HepG2 (cell line): Measurements from ENCODE around the gene AP5B1. TPM values are rescaled to one million over a fixed set of nuclear protein-coding genes. Genes with fewer than 3 reads are reported as not detected.

ENCODE experiments used
- ATAC-seq: fragments of 200-7000 bp; cut with Tn5 transposase; 3 replicates; pipeline ENCODE4 v1.9.1; 2020; ENCODE audit warnings: mild to moderate bottlenecking, moderate library complexity
- BruUV-seq: library from RNA; stranded (reverse); fragments of 400-500 nt; replicated peaks from 2 replicates; lab custom pipeline; 2021; lab: Mats Ljungman, UMichigan
- CTCF ChIA-PET: fragments of 300-600 bp; formaldehyde crosslinking; extraction: SDS; loops from one replicate; lab custom pipeline; 2021; ENCODE audit warnings: low total read pairs, inconsistent platforms, low intra/inter-chr PET ratio; lab: Yijun Ruan, JAX
- POLR2A ChIA-PET: fragments of 350-600 bp; sonication (Branson Sonifier 250); formaldehyde crosslinking; loops from one replicate; lab custom pipeline; 2020; ENCODE audit warnings: antibody characterized with exemption, inconsistent platforms; lab: Yijun Ruan, JAX
- DNase-seq: peaks from one replicate; pipeline ENCODE4 v3.0.0-alpha.2; 2015; ENCODE audit warnings: low spot score
- FAIRE-seq: peaks from 3 replicates; lab custom pipeline; 2011; peaks lifted over from hg19 to GRCh38; lab: Jason Lieb, UNC
- H2AFZ ChIP-seq: one replicate; pipeline ENCODE4 v1.6.1; 2011; ENCODE audit warnings: low read length, inconsistent platforms
- H3K27ac ChIP-seq: fragments of 300-600 bp; 3 replicates; pipeline ENCODE4 v1.8.0; 2011; ENCODE audit warnings: mixed run types, mild to moderate bottlenecking, mixed read lengths, low read length, inconsistent platforms; ENCODE audit not compliant: insufficient read depth; ENCODE audit errors: extremely low read length
- H3K27me3 ChIP-seq, 2 experiments: fragments of 200-600 bp in 1 of 2; 2 replicates in 1 of 2; 3 replicates in 1 of 2; pipeline versions ENCODE4 v1.6.0 to v1.8.0; 2011; ENCODE audit warnings: low read length in 2 of 2, mild to moderate bottlenecking in 2 of 2, moderate library complexity in 2 of 2, inconsistent platforms in 1 of 2; ENCODE audit not compliant: insufficient read depth in 2 of 2, control insufficient read depth in 1 of 2
- H3K36me3 ChIP-seq, 2 experiments: fragments of 200-600 bp in 1 of 2; replicated peaks in 1 of 2; 2 replicates in 1 of 2; 3 replicates in 1 of 2; pipeline versions ENCODE4 v1.5.1 to v1.8.0; 2011; ENCODE audit warnings: low read length in 2 of 2, inconsistent platforms in 1 of 2; ENCODE audit not compliant: insufficient read depth in 2 of 2, control insufficient read depth in 1 of 2
- H3K4me1 ChIP-seq: 2 replicates; pipeline ENCODE4 v1.5.1; 2012; ENCODE audit warnings: low read length, inconsistent platforms; ENCODE audit not compliant: insufficient read depth
- H3K4me2 ChIP-seq: 2 replicates; pipeline ENCODE4 v1.6.0; 2011; ENCODE audit warnings: low read depth, low read length, inconsistent platforms
- H3K4me3 ChIP-seq, 3 experiments: fragments of 200-600 bp in 1 of 3; sonication (generic), shearing (Covaris generic) in 1 of 3; replicated peaks in 1 of 3; 2 replicates each; pipeline ENCODE4 v1.5.1; 2011 to 2016; ENCODE audit warnings: low read length in 3 of 3, inconsistent platforms in 2 of 3, low read depth in 2 of 3, mild to moderate bottlenecking in 2 of 3, control low read depth in 1 of 3, mixed read lengths in 1 of 3; ENCODE audit not compliant: insufficient read depth in 1 of 3
- H3K79me2 ChIP-seq: one replicate; pipeline ENCODE4 v1.6.1; 2011; ENCODE audit warnings: low read length, inconsistent platforms; ENCODE audit not compliant: insufficient read depth
- H3K9ac ChIP-seq: 2 replicates; pipeline ENCODE4 v1.6.0; 2011; ENCODE audit warnings: mild to moderate bottlenecking, low read depth, low read length, inconsistent platforms; ENCODE audit not compliant: insufficient read depth
- H3K9me3 ChIP-seq: 2 replicates; pipeline ENCODE4 v1.5.1; 2012; ENCODE audit warnings: mild to moderate bottlenecking, low read length
- H4K20me1 ChIP-seq: 2 replicates; pipeline ENCODE4 v1.6.0; 2011; ENCODE audit warnings: inconsistent platforms, mild to moderate bottlenecking, low read length, moderate library complexity; ENCODE audit not compliant: insufficient read depth
- KAT8 ChIP-seq: IDR thresholded peaks from 2 replicates; pipeline ENCODE4 v1.6.1; 2016; ENCODE audit warnings: missing genetic modification reagents, missing compliant biosample characterization
- ZBTB42 ChIP-seq: sonication (generic); formaldehyde crosslinking; IDR thresholded peaks from 2 replicates; pipeline ENCODE4 v1.5.0; 2020; ENCODE audit warnings: mild to moderate bottlenecking, missing genetic modification reagents
- ZMYM3 ChIP-seq: sonication (generic); formaldehyde crosslinking; IDR thresholded peaks from 2 replicates; pipeline ENCODE4 v1.5.1; 2020; ENCODE audit warnings: mild to moderate bottlenecking, missing genetic modification reagents
- ZNF121 ChIP-seq: sonication (generic); formaldehyde crosslinking; IDR thresholded peaks from 2 replicates; pipeline ENCODE4 v1.5.0; 2020; ENCODE audit warnings: mild to moderate bottlenecking, missing genetic modification reagents
- ZNF567 ChIP-seq: sonication (generic); formaldehyde crosslinking; IDR thresholded peaks from 2 replicates; pipeline ENCODE4 v1.8.1; 2023; ENCODE audit warnings: mild to moderate bottlenecking, missing genetic modification reagents, borderline replicate concordance
- ZNF83 ChIP-seq: sonication (generic); formaldehyde crosslinking; IDR thresholded peaks from 2 replicates; pipeline ENCODE4 v1.4.0; 2020; ENCODE audit warnings: missing genetic modification reagents, mild to moderate bottlenecking, borderline replicate concordance
- WGBS: methylation state at CpG from one replicate; pipeline ENCODE4 v1.1.6; 2017; ENCODE audit warnings: low lambda C conversion rate; 5-methylcytosine and 5-hydroxymethylcytosine counted together
- in situ Hi-C: cut with HindIII; loops from 2 replicates; pipeline ENCODE4 v1.10.0; 2017; ENCODE audit warnings: low pct_unique_long_range_greater_than_20kb; ENCODE audit not compliant: extremely low pct_ligation_motif_present
- intact Hi-C: fragments of 100-400 bp; cut with micrococcal nuclease; formaldehyde crosslinking; loops from one replicate; pipeline ENCODE4 v1.10.0; 2022; ENCODE audit not compliant: unreplicated experiment
- polyA plus RNA-seq, 8 experiments: library from polyadenylated mRNA; depleted of rRNA in 3 of 8; stranded (reverse) in 7 of 8; unstranded in 1 of 8; fragments of >200 nt; fragmentation: Illumina TruSeq in 4 of 8; extraction: Trizol in 4 of 8; gene quantifications; 2 replicates each; pipeline versions ENCODE4 v1.2.1 to v1.2.3, GENCODE V29; 2011 to 2016; ENCODE audit warnings: low read depth in 4 of 8, missing spikeins in 1 of 8, mixed read lengths in 1 of 8; ENCODE audit not compliant: insufficient read depth in 1 of 8
- total RNA-seq, 5 experiments: library from RNA; depleted of rRNA; stranded (reverse); fragments of >200 nt; fragmentation: Illumina TruSeq; extraction: Trizol; gene quantifications; 2 replicates each; pipeline ENCODE4 v1.2.3, GENCODE V29; 2016; ENCODE audit warnings: low read depth in 1 of 5
- TF ChIP-seq, protein P1 (sequence below): sonication (generic); IDR thresholded peaks from 2 replicates; pipeline ENCODE4 v1.6.1; 2016; ENCODE audit warnings: low read depth, borderline replicate concordance
- TF ChIP-seq, protein P2 (sequence below): sonication (generic); formaldehyde crosslinking; conservative IDR thresholded peaks from 2 replicates; pipeline ENCODE4 v1.4.0; 2020; ENCODE audit warnings: mild to moderate bottlenecking, missing genetic modification reagents, moderate library complexity
- TF ChIP-seq, protein P3 (sequence below): sonication (generic); formaldehyde crosslinking; IDR thresholded peaks from 2 replicates; pipeline ENCODE4 v1.4.0; 2020; ENCODE audit warnings: mild to moderate bottlenecking, missing genetic modification reagents
- TF ChIP-seq, protein P4 (sequence below): sonication (generic); formaldehyde crosslinking; IDR thresholded peaks from 2 replicates; pipeline ENCODE4 v1.5.0; 2020; ENCODE audit warnings: mild to moderate bottlenecking, missing genetic modification reagents
- TF ChIP-seq, protein P5 (sequence below): sonication (generic); formaldehyde crosslinking; IDR thresholded peaks from 2 replicates; pipeline ENCODE4 v1.4.0; 2020; ENCODE audit warnings: missing genetic modification reagents

Gene AP5B1
- total and polyA plus RNA-seq, 2 of the 13 experiments (the other 11 are each of a cell fraction or from before 2014, with no cell fraction given) = 1.7 to 4.4 TPM

DNA sequence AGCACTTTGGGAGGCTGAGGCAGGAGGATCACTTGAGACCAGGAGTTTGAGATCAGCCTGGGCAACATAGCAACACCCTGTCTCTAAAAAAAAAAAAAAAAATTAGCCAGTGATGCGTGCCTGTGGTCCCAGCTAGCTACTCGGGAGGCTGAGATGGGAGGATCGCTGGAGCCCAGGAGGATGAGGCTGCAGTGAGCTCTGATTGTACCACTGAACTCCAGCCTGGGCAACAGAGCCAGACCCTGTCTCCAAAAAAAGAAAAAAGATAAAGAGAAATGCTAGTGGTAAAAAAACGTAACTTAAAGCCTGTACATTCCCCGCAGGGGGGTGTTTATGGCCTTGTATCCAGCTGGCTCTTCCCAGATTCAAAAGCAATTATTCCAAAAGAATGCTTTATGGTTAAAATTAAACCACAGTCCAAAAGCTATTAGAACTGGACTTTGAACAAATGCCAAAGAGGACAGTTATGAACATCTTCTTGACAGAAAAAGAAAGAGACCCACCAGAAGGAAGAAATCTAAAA, 36.6 kb upstream of the AP5B1 start:
- Histone ChIP-seq H2AFZ (peak overlapping the region; percentile 48), H3K27me3 (peaks cover 0 to 11% of the 10 kb centered on the region in 2 experiments; a peak in 2 of 5 replicates), H3K36me3 (no peaks in the 10 kb centered on the region), H3K4me3 (peak overlapping the region; percentile 51 to 76 (median 63)), H3K9ac (peak overlapping the region; percentile 53), H3K27ac (no peak overlapping the region), H3K4me2 (peak overlapping the region; percentile 69), H3K4me1 (peaks cover 30% of the 10 kb centered on the region), H3K79me2 (no peaks in the 10 kb centered on the region), H3K9me3 (no peaks in the 10 kb centered on the region), H4K20me1 (no peaks in the 10 kb centered on the region)
- DNase-seq (no peak), ATAC-seq (no peak), FAIRE-seq (peak; percentile 4)
- intact Hi-C loops = loop anchor here (5.0 kb wide), 1 partner anchor 35 kb away; the partner anchor contains the start of gene AP5B1
- TF ChIP-seq ZNF83 (CRISPR knock-in tag) = no peak
- TF ChIP-seq, protein P1, sequence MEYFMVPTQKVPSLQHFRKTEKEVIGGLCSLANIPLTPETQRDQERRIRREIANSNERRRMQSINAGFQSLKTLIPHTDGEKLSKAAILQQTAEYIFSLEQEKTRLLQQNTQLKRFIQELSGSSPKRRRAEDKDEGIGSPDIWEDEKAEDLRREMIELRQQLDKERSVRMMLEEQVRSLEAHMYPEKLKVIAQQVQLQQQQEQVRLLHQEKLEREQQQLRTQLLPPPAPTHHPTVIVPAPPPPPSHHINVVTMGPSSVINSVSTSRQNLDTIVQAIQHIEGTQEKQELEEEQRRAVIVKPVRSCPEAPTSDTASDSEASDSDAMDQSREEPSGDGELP = no peak
- peak; percentile 53; the same call in 1 of the 2 replicates for TF ChIP-seq ZMYM3 (CRISPR knock-in tag)
- TF ChIP-seq, protein P2, sequence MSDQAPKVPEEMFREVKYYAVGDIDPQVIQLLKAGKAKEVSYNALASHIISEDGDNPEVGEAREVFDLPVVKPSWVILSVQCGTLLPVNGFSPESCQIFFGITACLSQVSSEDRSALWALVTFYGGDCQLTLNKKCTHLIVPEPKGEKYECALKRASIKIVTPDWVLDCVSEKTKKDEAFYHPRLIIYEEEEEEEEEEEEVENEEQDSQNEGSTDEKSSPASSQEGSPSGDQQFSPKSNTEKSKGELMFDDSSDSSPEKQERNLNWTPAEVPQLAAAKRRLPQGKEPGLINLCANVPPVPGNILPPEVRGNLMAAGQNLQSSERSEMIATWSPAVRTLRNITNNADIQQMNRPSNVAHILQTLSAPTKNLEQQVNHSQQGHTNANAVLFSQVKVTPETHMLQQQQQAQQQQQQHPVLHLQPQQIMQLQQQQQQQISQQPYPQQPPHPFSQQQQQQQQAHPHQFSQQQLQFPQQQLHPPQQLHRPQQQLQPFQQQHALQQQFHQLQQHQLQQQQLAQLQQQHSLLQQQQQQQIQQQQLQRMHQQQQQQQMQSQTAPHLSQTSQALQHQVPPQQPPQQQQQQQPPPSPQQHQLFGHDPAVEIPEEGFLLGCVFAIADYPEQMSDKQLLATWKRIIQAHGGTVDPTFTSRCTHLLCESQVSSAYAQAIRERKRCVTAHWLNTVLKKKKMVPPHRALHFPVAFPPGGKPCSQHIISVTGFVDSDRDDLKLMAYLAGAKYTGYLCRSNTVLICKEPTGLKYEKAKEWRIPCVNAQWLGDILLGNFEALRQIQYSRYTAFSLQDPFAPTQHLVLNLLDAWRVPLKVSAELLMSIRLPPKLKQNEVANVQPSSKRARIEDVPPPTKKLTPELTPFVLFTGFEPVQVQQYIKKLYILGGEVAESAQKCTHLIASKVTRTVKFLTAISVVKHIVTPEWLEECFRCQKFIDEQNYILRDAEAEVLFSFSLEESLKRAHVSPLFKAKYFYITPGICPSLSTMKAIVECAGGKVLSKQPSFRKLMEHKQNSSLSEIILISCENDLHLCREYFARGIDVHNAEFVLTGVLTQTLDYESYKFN = no peak
- TF ChIP-seq ZBTB42 (CRISPR knock-in tag) = no peak
- peak; percentile 88 for TF ChIP-seq ZNF121
- TF ChIP-seq, protein P3, sequence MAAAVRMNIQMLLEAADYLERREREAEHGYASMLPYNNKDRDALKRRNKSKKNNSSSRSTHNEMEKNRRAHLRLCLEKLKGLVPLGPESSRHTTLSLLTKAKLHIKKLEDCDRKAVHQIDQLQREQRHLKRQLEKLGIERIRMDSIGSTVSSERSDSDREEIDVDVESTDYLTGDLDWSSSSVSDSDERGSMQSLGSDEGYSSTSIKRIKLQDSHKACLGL (CRISPR knock-in tag) = no peak
- TF ChIP-seq, protein P4, sequence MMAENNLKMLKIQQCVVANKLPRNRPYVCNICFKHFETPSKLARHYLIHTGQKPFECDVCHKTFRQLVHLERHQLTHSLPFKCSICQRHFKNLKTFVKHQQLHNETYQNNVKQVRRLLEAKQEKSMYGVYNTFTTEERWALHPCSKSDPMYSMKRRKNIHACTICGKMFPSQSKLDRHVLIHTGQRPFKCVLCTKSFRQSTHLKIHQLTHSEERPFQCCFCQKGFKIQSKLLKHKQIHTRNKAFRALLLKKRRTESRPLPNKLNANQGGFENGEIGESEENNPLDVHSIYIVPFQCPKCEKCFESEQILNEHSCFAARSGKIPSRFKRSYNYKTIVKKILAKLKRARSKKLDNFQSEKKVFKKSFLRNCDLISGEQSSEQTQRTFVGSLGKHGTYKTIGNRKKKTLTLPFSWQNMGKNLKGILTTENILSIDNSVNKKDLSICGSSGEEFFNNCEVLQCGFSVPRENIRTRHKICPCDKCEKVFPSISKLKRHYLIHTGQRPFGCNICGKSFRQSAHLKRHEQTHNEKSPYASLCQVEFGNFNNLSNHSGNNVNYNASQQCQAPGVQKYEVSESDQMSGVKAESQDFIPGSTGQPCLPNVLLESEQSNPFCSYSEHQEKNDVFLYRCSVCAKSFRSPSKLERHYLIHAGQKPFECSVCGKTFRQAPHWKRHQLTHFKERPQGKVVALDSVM = peak; percentile 97
- TF ChIP-seq ZNF567 = no peak
- TF ChIP-seq, protein P5, sequence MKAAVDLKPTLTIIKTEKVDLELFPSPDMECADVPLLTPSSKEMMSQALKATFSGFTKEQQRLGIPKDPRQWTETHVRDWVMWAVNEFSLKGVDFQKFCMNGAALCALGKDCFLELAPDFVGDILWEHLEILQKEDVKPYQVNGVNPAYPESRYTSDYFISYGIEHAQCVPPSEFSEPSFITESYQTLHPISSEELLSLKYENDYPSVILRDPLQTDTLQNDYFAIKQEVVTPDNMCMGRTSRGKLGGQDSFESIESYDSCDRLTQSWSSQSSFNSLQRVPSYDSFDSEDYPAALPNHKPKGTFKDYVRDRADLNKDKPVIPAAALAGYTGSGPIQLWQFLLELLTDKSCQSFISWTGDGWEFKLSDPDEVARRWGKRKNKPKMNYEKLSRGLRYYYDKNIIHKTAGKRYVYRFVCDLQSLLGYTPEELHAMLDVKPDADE (CRISPR knock-in tag) = no peak
- TF ChIP-seq KAT8 (CRISPR knock-in tag) = 0 out of 2 replicates have a peak, but pooled peaks have one; percentile 11
- BruUV-seq = TSS peak; percentile 67
- WGBS = 39% methylated on average over 5 of the region's 5 CpGs
- CTCF ChIA-PET = interaction anchor here (0.7 to 4.0 kb wide), 10 partner anchors 18 to 180 kb away, joined by 3 to 57 read pairs (median 16); partner anchors contain the start of genes AP5B1, KAT5 and SIPA1
- in situ Hi-C loops = loop anchor here (5.0 to 10.0 kb wide), 3 partner anchors 35 to 103 kb away; partner anchors contain the start of genes AP5B1 and KAT5
- POLR2A ChIA-PET = interaction anchor here (0.9 to 2.6 kb wide), 7 partner anchors 10 to 106 kb away, joined by 3 to 18 read pairs (median 6); partner anchors contain the start of genes AP5B1, FIBP and KAT5
